ENCODE measurements around the gene TRMT11. TPM values are rescaled to one million over a fixed set of nuclear protein-coding genes. Genes with fewer than 3 reads are reported as not detected.

Gene TRMT11
- total and polyA plus RNA-seq, 10 of the 15 experiments (the other 5 are each of a cell fraction or from before 2014, with no cell fraction given) = 34.0 to 81.1 (median 43.7) TPM

DNA sequence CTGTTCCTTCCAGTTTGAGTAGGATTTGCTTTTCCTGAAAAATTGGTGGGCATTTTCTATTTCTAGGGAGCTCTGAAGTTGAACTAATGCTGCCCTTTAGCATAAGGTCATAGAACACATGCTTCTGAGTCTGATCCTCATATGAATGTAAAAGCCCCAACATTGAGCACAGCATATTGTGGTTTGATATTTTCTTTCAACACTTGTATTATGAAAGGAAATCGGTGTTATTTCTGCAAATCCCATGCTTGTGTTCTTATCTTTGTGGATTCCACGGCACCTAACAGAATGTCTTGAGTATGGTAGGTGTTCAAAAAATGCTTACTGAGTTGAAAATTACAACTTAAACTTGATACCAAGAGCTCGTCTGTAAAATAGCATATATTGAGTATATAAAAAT, 85.8 kb downstream of the TRMT11 start (continued):
- TF ChIP-seq, protein P1, sequence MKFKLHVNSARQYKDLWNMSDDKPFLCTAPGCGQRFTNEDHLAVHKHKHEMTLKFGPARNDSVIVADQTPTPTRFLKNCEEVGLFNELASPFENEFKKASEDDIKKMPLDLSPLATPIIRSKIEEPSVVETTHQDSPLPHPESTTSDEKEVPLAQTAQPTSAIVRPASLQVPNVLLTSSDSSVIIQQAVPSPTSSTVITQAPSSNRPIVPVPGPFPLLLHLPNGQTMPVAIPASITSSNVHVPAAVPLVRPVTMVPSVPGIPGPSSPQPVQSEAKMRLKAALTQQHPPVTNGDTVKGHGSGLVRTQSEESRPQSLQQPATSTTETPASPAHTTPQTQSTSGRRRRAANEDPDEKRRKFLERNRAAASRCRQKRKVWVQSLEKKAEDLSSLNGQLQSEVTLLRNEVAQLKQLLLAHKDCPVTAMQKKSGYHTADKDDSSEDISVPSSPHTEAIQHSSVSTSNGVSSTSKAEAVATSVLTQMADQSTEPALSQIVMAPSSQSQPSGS (IDR thresholded peaks at IDR 0.05; ENCODE audit: low read length) = no peak
- TF ChIP-seq MEF2B (IDR thresholded peaks at IDR 0.05; ENCODE audit: partially characterized antibody, poor library complexity, severe bottlenecking) = no peak

DNA sequence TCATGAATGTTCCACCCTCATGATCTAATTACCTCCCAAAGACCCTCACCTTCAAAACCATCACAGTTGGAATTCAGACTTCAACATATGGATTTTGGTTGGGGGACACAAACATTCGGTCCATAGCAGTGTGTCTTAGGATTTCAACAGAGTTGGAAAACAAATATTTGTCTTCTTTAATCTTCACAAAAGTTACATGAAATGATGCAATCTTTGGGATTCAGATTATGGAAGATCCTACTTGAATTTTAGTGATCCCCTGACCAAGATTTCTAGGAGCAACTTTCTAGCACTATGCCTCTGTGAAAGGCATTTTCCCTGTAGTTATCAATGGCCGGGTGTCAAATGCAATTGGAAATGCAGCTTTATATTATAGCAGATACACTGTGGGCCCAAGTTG, 86.5 kb downstream of the TRMT11 start:
- no peaks in the 10 kb centered on the region for H3K4me1 ChIP-seq (ENCODE audit: control insufficient read depth, insufficient read depth, low read length)
- no peak overlapping the region for H2AFZ ChIP-seq (ENCODE audit: control insufficient read depth, low read depth, low read length)
- ChIA-PET SMC1A (ENCODE audit: uncharacterized antibody, unreplicated experiment) (no interaction called here), RAD21 (ENCODE audit: unreplicated experiment) (no interaction called here), POLR2A (no interaction called here), CTCF (interaction anchor here (1.3 kb wide), 1 partner anchor 8 kb away, joined by 3 read pairs; no protein-coding TSS in a partner anchor)
- DNase-seq (ENCODE audit: low read depth, low spot score) (no peak), FAIRE-seq (no peak), ATAC-seq (no peak)
- 80% methylated on average over 2 of the region's 2 CpGs for WGBS (ENCODE audit: insufficient coverage, insufficient replicate concordance, low lambda C conversion rate, missing lambda C conversion rate)
- no peaks in the 10 kb centered on the region for H4K20me1 ChIP-seq (ENCODE audit: control insufficient read depth, insufficient read depth)
- intact Hi-C loops (cut with micrococcal nuclease; ENCODE audit: unreplicated experiment) = no loop called here
- H3K9me3 ChIP-seq (replicated peaks; ENCODE audit: control insufficient read depth, insufficient read depth, low read length) = no peaks in the 10 kb centered on the region
- H3K36me3 ChIP-seq (ENCODE audit: control insufficient read depth in 2 of 2, insufficient read depth in 2 of 2, low read length in 1 of 2) = peaks cover 0 to 5% of the 10 kb centered on the region in 2 experiments; a peak in 2 of 4 replicates
- no peak for TF ChIP-seq BHLHE40 (IDR thresholded peaks at IDR 0.05; ENCODE audit: borderline replicate concordance in 1 of 2, low read depth in 2 of 2, low read length in 1 of 2)
- no peak for TF ChIP-seq CHD2 (IDR thresholded peaks at IDR 0.05; ENCODE audit: borderline replicate concordance, low read depth, low read length)
- TF ChIP-seq RBBP5 (conservative IDR thresholded peaks at IDR 0.05) = no peak
- H3K4me2 ChIP-seq (ENCODE audit: control insufficient read depth, insufficient read depth) = no peak overlapping the region
- H3K79me2 ChIP-seq (ENCODE audit: control insufficient read depth, insufficient read depth, low read length) = no peaks in the 10 kb centered on the region
- no peak overlapping the region for H3K4me3 ChIP-seq
- in situ Hi-C loops (cut with MboI) = no loop called here
- no peak overlapping the region for H3K27ac ChIP-seq (ENCODE audit: control insufficient read depth, insufficient read depth)
- H3K27me3 ChIP-seq (replicated peaks in 1 of 2; ENCODE audit: control insufficient read depth in 2 of 2, insufficient read depth in 2 of 2, low read length in 1 of 2) = no peaks in the 10 kb centered on the region
- no TSS peak for BruUV-seq (replicated peaks)
- H3K9ac ChIP-seq (ENCODE audit: control insufficient read depth, insufficient read depth, low read length) = no peak overlapping the region
